IMR-90 (cell line): ENCODE results near the gene FAM193B. TPM values are rescaled to one million over a fixed set of nuclear protein-coding genes. Genes with fewer than 3 reads are reported as not detected.

Experiments
- ATAC-seq: fragments of 200-7000 bp; cut with Tn5 transposase; 2 replicates; pipeline ENCODE4 v1.9.1; 2020; ENCODE audit warnings: low read depth, mild to moderate bottlenecking, moderate library complexity
- BruUV-seq: library from RNA; stranded (reverse); fragments of 400-500 nt; replicated peaks from 2 replicates; lab custom pipeline; 2021; lab: Mats Ljungman, UMichigan
- CTCF ChIA-PET: fragments of 300-600 bp; formaldehyde crosslinking; extraction: SDS; loops from one replicate; lab custom pipeline; 2021; ENCODE audit warnings: antibody characterized with exemption; lab: Yijun Ruan, JAX
- POLR2A ChIA-PET: fragments of 300-600 bp; sonication (Branson Sonifier 250); formaldehyde crosslinking; loops from one replicate; lab custom pipeline; 2022; ENCODE audit warnings: antibody characterized with exemption; ENCODE audit not compliant: unreplicated experiment; lab: Charles Lee
- DNase-seq: peaks from one replicate; pipeline ENCODE4 v3.0.0; 2013
- H2AFZ ChIP-seq: replicated peaks from 2 replicates; pipeline ENCODE3; 2013; ENCODE audit warnings: low read length, mild to moderate bottlenecking; ENCODE audit not compliant: poor library complexity
- H2AK5ac ChIP-seq: 2 replicates; pipeline ENCODE4 v1.6.1; 2013; ENCODE audit warnings: low read depth, low read length, inconsistent platforms
- H2AK9ac ChIP-seq: replicated peaks from 2 replicates; pipeline ENCODE3; 2013; ENCODE audit warnings: mild to moderate bottlenecking, low read depth, low read length, moderate library complexity; ENCODE audit not compliant: poor library complexity
- H2BK120ac ChIP-seq: 2 replicates; pipeline ENCODE4 v1.6.1; 2013; ENCODE audit warnings: low read depth, low read length, inconsistent platforms
- H2BK15ac ChIP-seq: 3 replicates; pipeline ENCODE4 v1.6.1; 2013; ENCODE audit warnings: low read depth, low read length, inconsistent platforms
- H2BK20ac ChIP-seq: 2 replicates; pipeline ENCODE4 v1.6.1; 2013; ENCODE audit warnings: low read depth, mild to moderate bottlenecking, inconsistent platforms, low read length, moderate library complexity
- H2BK5ac ChIP-seq: 2 replicates; pipeline ENCODE4 v1.6.1; 2013; ENCODE audit warnings: mild to moderate bottlenecking, low read depth, low read length, inconsistent platforms; ENCODE audit not compliant: poor library complexity, severe bottlenecking
- H3K14ac ChIP-seq: replicated peaks from 2 replicates; pipeline ENCODE4 v1.6.1; 2013; ENCODE audit warnings: low read depth, low read length, inconsistent platforms
- H3K18ac ChIP-seq: 2 replicates; pipeline ENCODE4 v1.6.1; 2013; ENCODE audit warnings: low read depth, low read length, control low read depth
- H3K23ac ChIP-seq: 2 replicates; pipeline ENCODE4 v1.6.1; 2013; ENCODE audit warnings: low read depth, low read length, inconsistent platforms
- H3K27ac ChIP-seq: 2 replicates; pipeline ENCODE4 v1.5.1; 2013; ENCODE audit warnings: mild to moderate bottlenecking, control low read depth, low read length; ENCODE audit not compliant: insufficient read depth
- H3K27me3 ChIP-seq: 2 replicates; pipeline ENCODE4 v1.6.1; 2013; ENCODE audit warnings: low read length; ENCODE audit not compliant: control insufficient read depth, insufficient read depth
- H3K36me3 ChIP-seq: 2 replicates; pipeline ENCODE4 v1.6.1; 2013; ENCODE audit warnings: low read length, mixed read lengths; ENCODE audit not compliant: control insufficient read depth, insufficient read depth
- H3K4ac ChIP-seq: 2 replicates; pipeline ENCODE4 v1.6.1; 2013; ENCODE audit warnings: low read depth, low read length, inconsistent platforms
- H3K4me1 ChIP-seq: 2 replicates; pipeline ENCODE4 v1.6.1; 2013; ENCODE audit warnings: low read length, mixed read lengths; ENCODE audit not compliant: control insufficient read depth, insufficient read depth
- H3K4me2 ChIP-seq: 2 replicates; pipeline ENCODE4 v1.6.1; 2013; ENCODE audit warnings: low read depth, mild to moderate bottlenecking, control low read depth, low read length, moderate library complexity
- H3K4me3 ChIP-seq: 2 replicates; pipeline ENCODE4 v1.5.1; 2013; ENCODE audit warnings: low read depth, mild to moderate bottlenecking, control low read depth, low read length, moderate library complexity; ENCODE audit not compliant: insufficient read depth
- H3K56ac ChIP-seq: 2 replicates; pipeline ENCODE4 v1.6.1; 2013; ENCODE audit warnings: low read length, inconsistent platforms; ENCODE audit not compliant: insufficient read depth; ENCODE audit errors: extremely low read depth
- H3K79me1 ChIP-seq, 2 experiments: 2 replicates each; pipeline ENCODE4 v1.6.1; 2013; ENCODE audit warnings: low read length in 2 of 2, inconsistent platforms in 1 of 2, low read depth in 1 of 2
- H3K9ac ChIP-seq: 2 replicates; pipeline ENCODE4 v1.6.1; 2013; ENCODE audit warnings: low read depth, low read length, control low read depth
- H3K9me1 ChIP-seq: 2 replicates; pipeline ENCODE4 v1.6.1; 2013; ENCODE audit warnings: low read length, inconsistent platforms; ENCODE audit not compliant: insufficient read depth
- H3K9me3 ChIP-seq: 2 replicates; pipeline ENCODE4 v1.6.1; 2013; ENCODE audit warnings: low read length; ENCODE audit not compliant: control insufficient read depth, insufficient read depth
- H4K20me1 ChIP-seq: 2 replicates; pipeline ENCODE4 v1.6.1; 2013; ENCODE audit warnings: low read length, inconsistent platforms; ENCODE audit not compliant: insufficient read depth
- H4K5ac ChIP-seq: 2 replicates; pipeline ENCODE4 v1.6.1; 2013; ENCODE audit warnings: mild to moderate bottlenecking, low read depth, low read length, control low read depth
- H4K8ac ChIP-seq, 2 experiments: 2 replicates each; pipeline ENCODE4 v1.6.1; 2013; ENCODE audit warnings: low read depth in 2 of 2, low read length in 2 of 2, control low read depth in 1 of 2, inconsistent platforms in 1 of 2
- H4K91ac ChIP-seq: 2 replicates; pipeline ENCODE4 v1.6.1; 2013; ENCODE audit warnings: low read depth, low read length, inconsistent platforms; ENCODE audit not compliant: insufficient read depth
- BHLHE40 ChIP-seq: fragments of 150-350 bp; IDR thresholded peaks from 2 replicates; pipeline ENCODE4 v1.6.1; 2016; ENCODE audit warnings: mild to moderate bottlenecking, low read depth, low read length
- CEBPB ChIP-seq: IDR thresholded peaks from 2 replicates; pipeline ENCODE4 v1.6.1; 2012; ENCODE audit warnings: low read depth, low read length, improper control_type of control experiment
- CHD1 ChIP-seq: IDR thresholded peaks from 2 replicates; pipeline ENCODE4 v1.6.1; 2012; ENCODE audit warnings: low read depth, low read length, improper control_type of control experiment
- FOS ChIP-seq: fragments of 150-350 bp; IDR thresholded peaks from 2 replicates; pipeline ENCODE4 v1.6.1; 2016; ENCODE audit warnings: low read depth, low read length
- MAFK ChIP-seq: IDR thresholded peaks from 2 replicates; pipeline ENCODE4 v1.6.1; 2012; ENCODE audit warnings: low read depth, low read length, improper control_type of control experiment
- MAZ ChIP-seq: IDR thresholded peaks from 2 replicates; pipeline ENCODE4 v1.6.1; 2012; ENCODE audit warnings: low read depth, mild to moderate bottlenecking, low read length, improper control_type of control experiment, moderate library complexity, borderline replicate concordance
- MXI1 ChIP-seq: IDR thresholded peaks from 2 replicates; pipeline ENCODE4 v1.6.1; 2012; ENCODE audit warnings: low read depth, mild to moderate bottlenecking, low read length, moderate library complexity, borderline replicate concordance
- NFE2L2 ChIP-seq: fragments of 150-350 bp; IDR thresholded peaks from 2 replicates; pipeline ENCODE4 v1.6.1; 2016; ENCODE audit warnings: low read depth, mild to moderate bottlenecking, low read length
- POLR2A ChIP-seq: IDR thresholded peaks from 2 replicates; pipeline ENCODE4 v1.6.1; 2012; ENCODE audit warnings: mild to moderate bottlenecking, low read depth, low read length
- RAD21 ChIP-seq: IDR thresholded peaks from 2 replicates; pipeline ENCODE4 v1.6.1; 2012; ENCODE audit warnings: low read length, improper control_type of control experiment
- RCOR1 ChIP-seq: IDR thresholded peaks from 2 replicates; pipeline ENCODE4 v1.6.1; 2012; ENCODE audit warnings: mild to moderate bottlenecking, low read length, improper control_type of control experiment; ENCODE audit not compliant: insufficient replicate concordance
- RFX5 ChIP-seq: IDR thresholded peaks from 2 replicates; pipeline ENCODE4 v1.8.0; 2012; ENCODE audit warnings: low read depth, mild to moderate bottlenecking, low read length, moderate library complexity
- SMC3 ChIP-seq: fragments of 150-350 bp; IDR thresholded peaks from 2 replicates; pipeline ENCODE4 v1.6.1; 2016; ENCODE audit warnings: low read depth, mild to moderate bottlenecking, antibody characterized with exemption, low read length, moderate library complexity
- WGBS, 2 experiments: methylation state at CpG; one replicate each; pipeline versions ENCODE4 v1.1.5 to v1.1.7; 2013; ENCODE audit warnings: missing lambda C conversion rate in 2 of 2; ENCODE audit not compliant: insufficient read length in 1 of 2; ENCODE audit errors: extremely low coverage in 2 of 2; 5-methylcytosine and 5-hydroxymethylcytosine counted together
- dilution Hi-C: fragments of 300-500 bp; cut with HindIII; formaldehyde crosslinking; loops from one replicate; pipeline ENCODE4 v1.14.3; 2018; ENCODE audit warnings: low sequenced_read_pairs; ENCODE audit not compliant: unreplicated experiment
- in situ Hi-C: fragments of 300-500 bp; cut with MboI; formaldehyde crosslinking; loops from 3 replicates; pipeline ENCODE4 v1.14.3; 2019; ENCODE audit warnings: low sequenced_read_pairs, inconsistent platforms, mixed read lengths
- intact Hi-C: fragments of 100-400 bp; cut with micrococcal nuclease; formaldehyde crosslinking; loops from 2 replicates; pipeline ENCODE4 v1.10.0; 2022
- polyA plus RNA-seq, 3 experiments: library from polyadenylated mRNA; depleted of rRNA; stranded (reverse); fragments of >200 nt; gene quantifications; 2 replicates each; pipeline ENCODE4 v1.2.3, GENCODE V29; 2012; ENCODE audit warnings: low replicate concordance in 1 of 3
- total RNA-seq: library from RNA; depleted of rRNA; stranded (reverse); fragments of >200 nt; gene quantifications from 2 replicates; pipeline ENCODE4 v1.2.3, GENCODE V29; 2012
- TF ChIP-seq, protein P1 (sequence below): conservative IDR thresholded peaks from 2 replicates; pipeline ENCODE4 v1.5.1; 2012; ENCODE audit warnings: mild to moderate bottlenecking, low read depth, low read length, improper control_type of control experiment
- TF ChIP-seq, protein P2 (sequence below): fragments of 150-350 bp; IDR thresholded peaks from 2 replicates; pipeline ENCODE4 v1.6.1; 2016; ENCODE audit warnings: low read depth, mild to moderate bottlenecking, low read length, moderate library complexity, borderline replicate concordance
- TF ChIP-seq, protein P3 (sequence below): fragments of 150-350 bp; IDR thresholded peaks from 2 replicates; pipeline ENCODE4 v1.6.1; 2017; ENCODE audit warnings: mild to moderate bottlenecking, antibody characterized with exemption, low read length, low read depth

FAM193B gene
- total and polyA plus RNA-seq, 2 of the 4 experiments (the other 2 are of a cell fraction): 9.5 to 52.2 TPM

GRCh38 chr5:177526191-177526590 is 28.2 kb downstream of the FAM193B start:
- H4K5ac ChIP-seq: no peak overlapping the region
- H3K18ac ChIP-seq: no peak overlapping the region
- peaks cover 89% of the 10 kb centered on the region for H3K36me3 ChIP-seq
- H3K27me3 ChIP-seq: no peaks in the 10 kb centered on the region
- DNase-seq (no peak), ATAC-seq (no peak)
- no peak for TF ChIP-seq CEBPB
- TF ChIP-seq RAD21: no peak
- TF ChIP-seq BHLHE40: no peak
- no peak for TF ChIP-seq RCOR1
- no peak for TF ChIP-seq POLR2A
- no peak for TF ChIP-seq MXI1
- TF ChIP-seq RFX5: no peak
- TF ChIP-seq, protein P1, sequence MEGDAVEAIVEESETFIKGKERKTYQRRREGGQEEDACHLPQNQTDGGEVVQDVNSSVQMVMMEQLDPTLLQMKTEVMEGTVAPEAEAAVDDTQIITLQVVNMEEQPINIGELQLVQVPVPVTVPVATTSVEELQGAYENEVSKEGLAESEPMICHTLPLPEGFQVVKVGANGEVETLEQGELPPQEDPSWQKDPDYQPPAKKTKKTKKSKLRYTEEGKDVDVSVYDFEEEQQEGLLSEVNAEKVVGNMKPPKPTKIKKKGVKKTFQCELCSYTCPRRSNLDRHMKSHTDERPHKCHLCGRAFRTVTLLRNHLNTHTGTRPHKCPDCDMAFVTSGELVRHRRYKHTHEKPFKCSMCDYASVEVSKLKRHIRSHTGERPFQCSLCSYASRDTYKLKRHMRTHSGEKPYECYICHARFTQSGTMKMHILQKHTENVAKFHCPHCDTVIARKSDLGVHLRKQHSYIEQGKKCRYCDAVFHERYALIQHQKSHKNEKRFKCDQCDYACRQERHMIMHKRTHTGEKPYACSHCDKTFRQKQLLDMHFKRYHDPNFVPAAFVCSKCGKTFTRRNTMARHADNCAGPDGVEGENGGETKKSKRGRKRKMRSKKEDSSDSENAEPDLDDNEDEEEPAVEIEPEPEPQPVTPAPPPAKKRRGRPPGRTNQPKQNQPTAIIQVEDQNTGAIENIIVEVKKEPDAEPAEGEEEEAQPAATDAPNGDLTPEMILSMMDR: no peak
- TF ChIP-seq FOS: no peak
- TF ChIP-seq NFE2L2: no peak
- no peak for TF ChIP-seq MAFK
- TF ChIP-seq CHD1: no peak
- TF ChIP-seq, protein P2, sequence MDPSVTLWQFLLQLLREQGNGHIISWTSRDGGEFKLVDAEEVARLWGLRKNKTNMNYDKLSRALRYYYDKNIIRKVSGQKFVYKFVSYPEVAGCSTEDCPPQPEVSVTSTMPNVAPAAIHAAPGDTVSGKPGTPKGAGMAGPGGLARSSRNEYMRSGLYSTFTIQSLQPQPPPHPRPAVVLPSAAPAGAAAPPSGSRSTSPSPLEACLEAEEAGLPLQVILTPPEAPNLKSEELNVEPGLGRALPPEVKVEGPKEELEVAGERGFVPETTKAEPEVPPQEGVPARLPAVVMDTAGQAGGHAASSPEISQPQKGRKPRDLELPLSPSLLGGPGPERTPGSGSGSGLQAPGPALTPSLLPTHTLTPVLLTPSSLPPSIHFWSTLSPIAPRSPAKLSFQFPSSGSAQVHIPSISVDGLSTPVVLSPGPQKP: no peak
- no peak for TF ChIP-seq SMC3
- TF ChIP-seq, protein P3, sequence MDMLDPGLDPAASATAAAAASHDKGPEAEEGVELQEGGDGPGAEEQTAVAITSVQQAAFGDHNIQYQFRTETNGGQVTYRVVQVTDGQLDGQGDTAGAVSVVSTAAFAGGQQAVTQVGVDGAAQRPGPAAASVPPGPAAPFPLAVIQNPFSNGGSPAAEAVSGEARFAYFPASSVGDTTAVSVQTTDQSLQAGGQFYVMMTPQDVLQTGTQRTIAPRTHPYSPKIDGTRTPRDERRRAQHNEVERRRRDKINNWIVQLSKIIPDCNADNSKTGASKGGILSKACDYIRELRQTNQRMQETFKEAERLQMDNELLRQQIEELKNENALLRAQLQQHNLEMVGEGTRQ: no peak
- no peak for TF ChIP-seq MAZ
- ChIA-PET POLR2A (no interaction called here), CTCF (no interaction called here)
- no peak overlapping the region for H3K23ac ChIP-seq
- H3K9ac ChIP-seq: no peak overlapping the region
- H2AK9ac ChIP-seq: no peak overlapping the region
- H2AK5ac ChIP-seq: no peak overlapping the region
- no peak overlapping the region for H2BK5ac ChIP-seq
- no peak overlapping the region for H3K4me2 ChIP-seq
- intact Hi-C loops: no loop called here
- no peak overlapping the region for H3K14ac ChIP-seq
- in situ Hi-C loops: no loop called here
- dilution Hi-C loops: no loop called here
- H3K4me1 ChIP-seq: no peaks in the 10 kb centered on the region
- H3K27ac ChIP-seq: no peak overlapping the region
- H2BK120ac ChIP-seq: no peak overlapping the region
- WGBS, 2 experiments: no CpG with 5 or more reads among the region's 4 CpGs
- H3K56ac ChIP-seq: no peak overlapping the region
- peaks cover 3% of the 10 kb centered on the region; the same call in 1 of the 2 replicates for H3K9me1 ChIP-seq
- no peak overlapping the region for H2BK20ac ChIP-seq
- peaks cover 33 to 66% of the 10 kb centered on the region in 2 experiments for H3K79me1 ChIP-seq
- H3K4ac ChIP-seq: no peak overlapping the region
- no peak overlapping the region for H4K91ac ChIP-seq
- no peak overlapping the region for H2BK15ac ChIP-seq
- no peaks in the 10 kb centered on the region for H3K9me3 ChIP-seq
- no peak overlapping the region for H3K4me3 ChIP-seq
- no TSS peak for BruUV-seq
- H4K20me1 ChIP-seq: peaks cover 13% of the 10 kb centered on the region
- no peak overlapping the region for H4K8ac ChIP-seq
- no peak overlapping the region for H2AFZ ChIP-seq
